ENCODE measurements around the gene CREBRF. TPM values are rescaled to one million over a fixed set of nuclear protein-coding genes. Genes with fewer than 3 reads are reported as not detected.

The CREBRF gene
- total and polyA plus RNA-seq, 2 experiments from 2014 or later: 14.7 to 21.0 TPM

DNA sequence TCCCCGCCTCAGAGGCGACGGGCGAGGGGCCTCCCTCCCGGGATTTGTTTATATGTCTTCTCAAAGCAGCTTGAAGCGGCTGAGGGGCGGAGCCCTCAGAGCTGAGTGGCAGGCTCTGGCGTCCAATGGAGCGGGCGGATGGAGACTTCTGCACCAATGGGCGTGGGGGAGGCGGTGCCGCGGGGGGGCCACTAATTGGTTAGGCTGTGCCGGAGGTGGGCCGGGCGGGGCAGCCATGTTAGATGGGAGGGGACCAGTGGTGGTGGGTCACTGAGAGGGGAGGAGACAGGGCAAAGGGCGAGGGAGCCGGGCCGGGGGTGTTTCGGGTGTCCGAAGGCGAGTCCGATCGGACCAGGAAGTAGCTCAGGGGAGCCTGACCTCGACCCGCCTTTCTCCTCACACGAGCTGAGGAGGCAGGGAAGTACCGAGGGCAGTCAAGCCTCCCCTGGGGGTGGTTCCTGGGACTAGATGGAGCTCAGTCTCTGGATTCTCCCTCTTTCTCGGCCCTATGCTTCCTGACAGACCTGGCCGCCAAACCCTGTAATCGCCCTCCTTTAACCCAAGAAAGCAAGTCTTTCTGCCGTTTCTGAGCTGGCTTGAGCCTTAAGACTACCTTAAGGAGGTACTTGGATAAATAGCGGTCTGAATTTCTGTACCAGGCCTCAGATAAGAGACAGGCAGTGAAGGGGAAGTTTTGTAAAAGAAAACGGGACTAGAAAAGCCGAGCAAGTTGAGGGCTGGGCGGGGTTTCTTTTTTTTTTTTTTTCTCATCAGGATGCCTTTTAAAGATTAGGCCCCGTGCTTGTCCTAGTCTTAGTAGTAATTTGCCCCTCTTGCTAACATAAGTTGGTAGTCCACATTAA is 1.1 kb downstream of the CREBRF start:
- peaks cover 7% of the 10 kb centered on the region for H3K4me1 ChIP-seq (ENCODE audit: insufficient read depth)
- peak overlapping the region; percentile 92 for H3K4me3 ChIP-seq
- peak overlapping the region; percentile 93 for H3K27ac ChIP-seq
- TF ChIP-seq EZH2phosphoT487 (IDR thresholded peaks at IDR 0.05; ENCODE audit: low read depth, severe bottlenecking, unreplicated experiment) (no peak), EZH2 (IDR thresholded peaks at IDR 0.05; ENCODE audit: borderline replicate concordance) (no peak)
- TF ChIP-seq, protein P1, sequence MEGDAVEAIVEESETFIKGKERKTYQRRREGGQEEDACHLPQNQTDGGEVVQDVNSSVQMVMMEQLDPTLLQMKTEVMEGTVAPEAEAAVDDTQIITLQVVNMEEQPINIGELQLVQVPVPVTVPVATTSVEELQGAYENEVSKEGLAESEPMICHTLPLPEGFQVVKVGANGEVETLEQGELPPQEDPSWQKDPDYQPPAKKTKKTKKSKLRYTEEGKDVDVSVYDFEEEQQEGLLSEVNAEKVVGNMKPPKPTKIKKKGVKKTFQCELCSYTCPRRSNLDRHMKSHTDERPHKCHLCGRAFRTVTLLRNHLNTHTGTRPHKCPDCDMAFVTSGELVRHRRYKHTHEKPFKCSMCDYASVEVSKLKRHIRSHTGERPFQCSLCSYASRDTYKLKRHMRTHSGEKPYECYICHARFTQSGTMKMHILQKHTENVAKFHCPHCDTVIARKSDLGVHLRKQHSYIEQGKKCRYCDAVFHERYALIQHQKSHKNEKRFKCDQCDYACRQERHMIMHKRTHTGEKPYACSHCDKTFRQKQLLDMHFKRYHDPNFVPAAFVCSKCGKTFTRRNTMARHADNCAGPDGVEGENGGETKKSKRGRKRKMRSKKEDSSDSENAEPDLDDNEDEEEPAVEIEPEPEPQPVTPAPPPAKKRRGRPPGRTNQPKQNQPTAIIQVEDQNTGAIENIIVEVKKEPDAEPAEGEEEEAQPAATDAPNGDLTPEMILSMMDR (IDR thresholded peaks at IDR 0.05; ENCODE audit: poor library complexity): no peak
- H3K9me2 ChIP-seq (replicated peaks; ENCODE audit: insufficient read depth): no peaks in the 10 kb centered on the region
- H3K4me2 ChIP-seq: peak overlapping the region; percentile 80
- WGBS (ENCODE audit: low lambda C conversion rate, missing lambda C conversion rate): 2% methylated on average over 30 of the region's 38 CpGs
- H3K79me2 ChIP-seq: peaks cover 44% of the 10 kb centered on the region
- no peaks in the 10 kb centered on the region for H3K36me3 ChIP-seq (replicated peaks; ENCODE audit: insufficient read depth, low read depth)
- H3K27me3 ChIP-seq: no peaks in the 10 kb centered on the region
- H3K9me3 ChIP-seq (ENCODE audit: low read depth): no peaks in the 10 kb centered on the region
- H2AFZ ChIP-seq: peak overlapping the region; percentile 24
- H4K20me1 ChIP-seq (ENCODE audit: insufficient read depth, poor library complexity, severe bottlenecking): peaks cover 3% of the 10 kb centered on the region
- peak; percentile 100 for DNase-seq (ENCODE audit: low spot score)

DNA sequence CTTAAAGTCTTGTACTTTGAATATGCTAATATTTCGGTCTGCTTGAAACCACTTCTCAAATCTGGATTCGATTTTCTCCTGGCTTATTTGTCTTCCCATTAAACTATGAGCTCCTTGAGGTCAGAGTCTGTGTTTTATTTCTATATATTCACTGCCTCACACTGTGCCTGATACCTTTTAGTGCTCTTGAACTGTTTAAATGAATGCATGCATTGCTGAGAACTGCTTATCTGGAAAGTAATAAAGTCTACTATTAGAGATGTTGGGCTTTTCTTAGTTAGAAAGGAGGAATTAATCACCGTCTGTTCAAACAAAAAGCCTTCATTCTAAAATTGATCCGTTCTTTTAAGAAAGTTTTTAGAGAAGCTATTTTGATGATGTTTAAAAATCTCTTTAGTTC is 6.0 kb downstream of the CREBRF start:
- 77% methylated on average over 4 of the region's 4 CpGs for WGBS (ENCODE audit: low lambda C conversion rate, missing lambda C conversion rate)
- no peak for DNase-seq (ENCODE audit: low spot score)

DNA sequence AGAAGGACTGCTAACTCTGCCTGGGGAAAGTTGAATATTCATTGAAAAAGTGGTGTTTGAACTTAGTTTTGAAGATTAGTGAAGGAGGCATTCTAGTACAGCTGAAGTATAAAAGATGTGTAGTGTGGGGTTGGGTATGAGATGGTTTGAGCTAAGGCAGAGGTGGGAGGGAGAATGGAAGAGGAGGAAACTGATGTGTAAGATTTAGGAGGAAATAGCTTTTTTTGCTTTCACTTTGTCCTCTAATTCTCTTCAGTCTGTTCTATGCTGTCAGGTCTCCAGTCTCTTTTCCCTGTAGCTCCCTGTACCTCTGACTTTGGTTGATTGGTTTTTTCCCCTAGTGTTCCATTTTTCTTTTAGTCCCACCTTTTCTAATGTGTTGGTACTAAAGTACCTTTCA is 9.0 kb downstream of the CREBRF start:
- peaks cover 37% of the 10 kb centered on the region for H4K20me1 ChIP-seq (ENCODE audit: insufficient read depth, poor library complexity, severe bottlenecking)
- no peaks in the 10 kb centered on the region for H3K27me3 ChIP-seq
- H3K4me3 ChIP-seq: no peak overlapping the region
- H3K27ac ChIP-seq: no peak overlapping the region
- peaks cover 94% of the 10 kb centered on the region for H3K79me2 ChIP-seq
- no peaks in the 10 kb centered on the region for H3K9me3 ChIP-seq (ENCODE audit: low read depth)
- no peaks in the 10 kb centered on the region for H3K4me1 ChIP-seq (ENCODE audit: insufficient read depth)
- H3K9me2 ChIP-seq (replicated peaks; ENCODE audit: insufficient read depth): no peaks in the 10 kb centered on the region
- no peak for DNase-seq (ENCODE audit: low spot score)
- H3K36me3 ChIP-seq (replicated peaks; ENCODE audit: insufficient read depth, low read depth): no peaks in the 10 kb centered on the region
- H3K4me2 ChIP-seq: no peak overlapping the region
- TF ChIP-seq, protein P1 (IDR thresholded peaks at IDR 0.05; ENCODE audit: poor library complexity): no peak
- no peak for TF ChIP-seq EZH2 (IDR thresholded peaks at IDR 0.05; ENCODE audit: borderline replicate concordance)
- no peak for TF ChIP-seq EZH2phosphoT487 (IDR thresholded peaks at IDR 0.05; ENCODE audit: low read depth, severe bottlenecking, unreplicated experiment)
- no peak overlapping the region for H2AFZ ChIP-seq

More for the DNA sequence above, 6.0 kb downstream of the CREBRF start:
- Histone ChIP-seq H2AFZ (no peak overlapping the region), H3K36me3 (replicated peaks; ENCODE audit: insufficient read depth, low read depth) (no peaks in the 10 kb centered on the region), H3K27me3 (no peaks in the 10 kb centered on the region), H3K9me3 (ENCODE audit: low read depth) (no peaks in the 10 kb centered on the region), H3K9me2 (replicated peaks; ENCODE audit: insufficient read depth) (no peaks in the 10 kb centered on the region), H3K4me2 (peak overlapping the region; percentile 17), H3K27ac (no peak overlapping the region), H3K79me2 (peaks cover 89% of the 10 kb centered on the region), H3K4me1 (ENCODE audit: insufficient read depth) (peaks cover 7% of the 10 kb centered on the region), H3K4me3 (no peak overlapping the region), H4K20me1 (ENCODE audit: insufficient read depth, poor library complexity, severe bottlenecking) (peaks cover 20% of the 10 kb centered on the region)
- TF ChIP-seq EZH2phosphoT487 (IDR thresholded peaks at IDR 0.05; ENCODE audit: low read depth, severe bottlenecking, unreplicated experiment) (no peak), EZH2 (IDR thresholded peaks at IDR 0.05; ENCODE audit: borderline replicate concordance) (no peak)
- TF ChIP-seq, protein P1 (IDR thresholded peaks at IDR 0.05; ENCODE audit: poor library complexity): no peak
